Nephron (organoid): Measurements from ENCODE around the gene SMIM38.

Source experiments
- H3K27ac Mint-ChIP-seq, 3 experiments: 2 replicates each; pipeline ENCODE4 v1.8.0; 2020; ENCODE audit warnings: mixed read lengths in 3 of 3, mild to moderate bottlenecking in 2 of 3, moderate library complexity in 1 of 3
- H3K27me3 Mint-ChIP-seq: 2 replicates; pipeline ENCODE4 v1.8.0; 2021; ENCODE audit warnings: low read depth, mild to moderate bottlenecking, moderate library complexity, mixed read lengths
- H3K36me3 Mint-ChIP-seq: 2 replicates; pipeline ENCODE4 v1.8.0; 2020; ENCODE audit warnings: low read depth, mixed read lengths
- H3K4me1 Mint-ChIP-seq: 2 replicates; pipeline ENCODE4 v1.8.0; 2020; ENCODE audit warnings: mixed read lengths
- H3K4me3 Mint-ChIP-seq, 3 experiments: 2 replicates each; pipeline ENCODE4 v1.8.0; 2020; ENCODE audit warnings: mild to moderate bottlenecking in 3 of 3, mixed read lengths in 3 of 3, moderate library complexity in 2 of 3
- H3K9me3 Mint-ChIP-seq: 2 replicates; pipeline ENCODE4 v1.8.0; 2020; ENCODE audit warnings: mixed read lengths
- TF ChIP-seq, protein P1 (sequence below), 3 experiments: fragments of 200-600 bp; sonication (generic); IDR thresholded peaks; one replicate each; pipeline ENCODE4 v1.5.0; 2021; ENCODE audit warnings: antibody characterized with exemption in 3 of 3; ENCODE audit not compliant: unreplicated experiment in 3 of 3

The SMIM38 gene

DNA sequence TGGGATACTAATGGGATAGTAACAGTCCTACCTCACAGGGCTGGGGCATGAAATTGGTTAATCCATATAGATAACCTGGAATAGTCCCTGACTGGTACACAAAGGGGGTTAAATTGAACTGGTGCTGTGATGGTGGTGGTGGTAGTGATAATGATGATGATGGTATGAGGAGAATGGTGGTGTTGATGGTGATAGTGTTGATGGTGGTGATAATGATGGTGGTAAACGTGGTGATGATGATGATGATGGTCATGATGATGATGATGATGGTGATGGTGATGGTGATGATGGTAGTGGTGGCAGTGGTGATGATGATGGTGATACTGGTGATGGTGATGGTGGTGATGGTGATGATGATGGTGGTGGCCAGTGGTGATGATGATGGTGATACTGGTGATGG lies 38.7 kb downstream of the SMIM38 start:
- H3K4me1 Mint-ChIP-seq = peaks cover 30% of the 10 kb centered on the region
- TF ChIP-seq, protein P1, sequence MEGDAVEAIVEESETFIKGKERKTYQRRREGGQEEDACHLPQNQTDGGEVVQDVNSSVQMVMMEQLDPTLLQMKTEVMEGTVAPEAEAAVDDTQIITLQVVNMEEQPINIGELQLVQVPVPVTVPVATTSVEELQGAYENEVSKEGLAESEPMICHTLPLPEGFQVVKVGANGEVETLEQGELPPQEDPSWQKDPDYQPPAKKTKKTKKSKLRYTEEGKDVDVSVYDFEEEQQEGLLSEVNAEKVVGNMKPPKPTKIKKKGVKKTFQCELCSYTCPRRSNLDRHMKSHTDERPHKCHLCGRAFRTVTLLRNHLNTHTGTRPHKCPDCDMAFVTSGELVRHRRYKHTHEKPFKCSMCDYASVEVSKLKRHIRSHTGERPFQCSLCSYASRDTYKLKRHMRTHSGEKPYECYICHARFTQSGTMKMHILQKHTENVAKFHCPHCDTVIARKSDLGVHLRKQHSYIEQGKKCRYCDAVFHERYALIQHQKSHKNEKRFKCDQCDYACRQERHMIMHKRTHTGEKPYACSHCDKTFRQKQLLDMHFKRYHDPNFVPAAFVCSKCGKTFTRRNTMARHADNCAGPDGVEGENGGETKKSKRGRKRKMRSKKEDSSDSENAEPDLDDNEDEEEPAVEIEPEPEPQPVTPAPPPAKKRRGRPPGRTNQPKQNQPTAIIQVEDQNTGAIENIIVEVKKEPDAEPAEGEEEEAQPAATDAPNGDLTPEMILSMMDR (IDR thresholded peaks at IDR 0.05; ENCODE audit: unreplicated experiment in 3 of 3) = no peak
- H3K27ac Mint-ChIP-seq = peak overlapping the region in 2 of 3 experiments; percentile 3 to 16
- peaks cover 8% of the 10 kb centered on the region for H3K9me3 Mint-ChIP-seq
- H3K4me3 Mint-ChIP-seq = peak overlapping the region in 1 of 3 experiments; percentile 10
- H3K36me3 Mint-ChIP-seq = peaks cover 8% of the 10 kb centered on the region
- peaks cover 14% of the 10 kb centered on the region for H3K27me3 Mint-ChIP-seq

DNA sequence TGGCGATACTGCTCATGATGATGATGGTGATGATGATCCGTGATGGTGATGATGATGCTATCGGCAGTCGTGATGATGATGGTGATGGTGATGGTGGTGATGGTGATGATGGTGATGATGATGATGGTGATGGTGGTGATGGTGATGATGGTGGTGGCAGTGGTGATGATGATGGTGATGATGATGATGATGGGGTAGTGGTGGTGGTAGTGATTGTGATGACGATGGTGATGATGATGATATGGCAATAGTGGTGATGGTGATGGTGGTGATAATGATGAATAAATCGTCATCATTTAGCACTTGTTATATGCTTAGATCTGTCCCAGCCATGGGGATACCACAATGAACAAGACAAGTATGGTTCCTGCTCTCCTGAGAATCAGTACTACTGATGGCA lies 39.2 kb downstream of the SMIM38 start:
- Mint-ChIP-seq H3K27me3 (peaks cover 20% of the 10 kb centered on the region), H3K4me3 (peak overlapping the region in 1 of 3 experiments; percentile 10), H3K27ac (peak overlapping the region in 1 of 3 experiments; percentile 64), H3K36me3 (peaks cover 8% of the 10 kb centered on the region), H3K9me3 (peaks cover 6% of the 10 kb centered on the region), H3K4me1 (peaks cover 36% of the 10 kb centered on the region)
- TF ChIP-seq, protein P1 (IDR thresholded peaks at IDR 0.05; ENCODE audit: unreplicated experiment in 3 of 3) = no peak

- Mint-ChIP-seq H3K27me3 (peaks cover 26% of the 10 kb centered on the region), H3K4me1 (peaks cover 38% of the 10 kb centered on the region), H3K4me3 (no peak overlapping the region), H3K36me3 (peaks cover 8% of the 10 kb centered on the region), H3K9me3 (peaks cover 6% of the 10 kb centered on the region), H3K27ac (peak overlapping the region in 1 of 3 experiments; percentile 64)
- TF ChIP-seq, protein P1 (IDR thresholded peaks at IDR 0.05; ENCODE audit: unreplicated experiment in 3 of 3) = no peak
Observed at GRCh38 chr11:69195824-69196782, 40.4 kb downstream of the SMIM38 start.

DNA sequence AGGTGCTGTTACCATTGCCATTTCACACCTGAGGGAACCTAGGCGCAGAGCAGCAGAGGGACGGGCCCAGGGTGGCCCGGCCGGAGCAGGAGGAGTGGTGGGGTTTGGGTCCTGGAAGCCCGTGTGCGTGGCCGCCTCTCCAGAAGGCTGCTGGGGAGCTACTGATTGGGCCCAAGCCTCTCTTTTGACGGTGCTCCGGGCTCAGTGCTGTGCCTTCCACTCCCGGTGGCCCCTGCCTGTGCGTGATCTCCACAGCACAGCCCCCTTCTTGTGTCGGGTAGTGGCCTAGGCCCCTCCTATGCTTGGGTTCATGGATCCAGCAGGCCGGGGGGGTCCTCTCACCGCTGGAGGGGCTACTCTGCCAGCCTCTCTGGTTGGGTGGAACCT lies 41.0 kb downstream of the SMIM38 start:
- peaks cover 29% of the 10 kb centered on the region for H3K27me3 Mint-ChIP-seq
- H3K36me3 Mint-ChIP-seq = peaks cover 8% of the 10 kb centered on the region
- TF ChIP-seq, protein P1 (IDR thresholded peaks at IDR 0.05; ENCODE audit: unreplicated experiment in 3 of 3) = no peak
- peak overlapping the region in 1 of 3 experiments; percentile 64 for H3K27ac Mint-ChIP-seq
- H3K9me3 Mint-ChIP-seq = peaks cover 6% of the 10 kb centered on the region
- H3K4me1 Mint-ChIP-seq = peaks cover 42% of the 10 kb centered on the region
- no peak overlapping the region for H3K4me3 Mint-ChIP-seq

- H3K4me3 Mint-ChIP-seq = peak overlapping the region in 1 of 3 experiments; percentile 3
- no peak overlapping the region for H3K27ac Mint-ChIP-seq
- H3K36me3 Mint-ChIP-seq = peaks cover 8% of the 10 kb centered on the region
- peaks cover 27% of the 10 kb centered on the region for H3K4me1 Mint-ChIP-seq
- peaks cover 30% of the 10 kb centered on the region for H3K27me3 Mint-ChIP-seq
- TF ChIP-seq, protein P1 (IDR thresholded peaks at IDR 0.05; ENCODE audit: unreplicated experiment in 3 of 3) = no peak
- H3K9me3 Mint-ChIP-seq = peaks cover 6% of the 10 kb centered on the region
Observed at GRCh38 chr11:69198891-69199582, 43.3 kb downstream of the SMIM38 start.
